Measurements from ENCODE around the gene SOCS7. TPM values are rescaled to one million over a fixed set of nuclear protein-coding genes. Genes with fewer than 3 reads are reported as not detected.

SOCS7 gene
- total RNA-seq, 1 experiment from 2014 or later, result 31.0 TPM

DNA sequence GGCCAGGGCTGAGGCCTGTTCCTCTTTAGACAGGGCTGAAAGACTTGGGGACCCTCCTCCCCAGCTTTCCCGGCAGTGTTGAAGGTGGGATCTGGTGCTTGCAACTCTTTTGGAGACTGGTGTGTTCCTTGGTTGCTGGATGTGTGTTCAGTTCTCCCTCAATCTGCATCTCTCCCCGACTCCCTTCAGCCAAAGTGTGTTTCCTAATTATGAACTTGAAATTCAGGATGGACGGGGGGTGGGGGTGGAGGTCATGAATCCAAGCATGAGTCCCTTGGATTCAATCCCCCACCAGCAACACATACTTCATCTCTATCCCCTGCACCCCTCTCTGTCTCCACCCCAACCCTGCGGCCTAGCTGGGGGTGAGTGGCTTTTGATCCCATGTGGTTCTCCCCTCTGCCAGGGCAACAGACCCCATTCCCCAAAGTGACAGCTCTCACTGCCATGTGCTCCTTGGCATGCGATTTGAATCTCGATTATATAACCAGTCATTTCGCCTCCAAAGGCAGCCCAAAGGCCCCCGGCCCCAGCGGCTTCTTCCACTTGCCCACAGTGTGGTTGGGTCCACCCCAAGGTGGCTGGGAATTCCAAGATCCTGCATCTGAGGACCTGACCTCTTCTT lies 77.9 kb downstream of the SOCS7 start:
- Histone ChIP-seq H3K4me3 (ENCODE audit: low read depth in 2 of 2, low read length in 2 of 2) (peak overlapping the region; percentile 68 to 69), H3K36me3 (ENCODE audit: control insufficient read depth, insufficient read depth, low read length) (no peaks in the 10 kb centered on the region), H3K4me1 (ENCODE audit: control insufficient read depth, insufficient read depth, low read length) (peaks cover 14% of the 10 kb centered on the region), H3K9me3 (ENCODE audit: control insufficient read depth, insufficient read depth, low read depth, low read length) (no peaks in the 10 kb centered on the region), H3K27me3 (ENCODE audit: control insufficient read depth, insufficient read depth, low read length) (no peaks in the 10 kb centered on the region), H3K27ac (ENCODE audit: low read length) (peak overlapping the region; percentile 74)
- ChIA-PET CTCF (interaction anchor here (1.1 kb wide), 1 partner anchor 128 kb away, joined by 3 read pairs; no protein-coding TSS in a partner anchor), POLR2A (no interaction called here)
- no TSS peak for BruUV-seq (replicated peaks)
- DNase-seq (ENCODE audit: low read depth, low spot score), result no peak
- no peak for ATAC-seq
- in situ Hi-C loops (cut with HindIII; ENCODE audit: low pct_unique_long_range_greater_than_20kb, low sequenced_read_pairs), result no loop called here
- intact Hi-C loops (cut with micrococcal nuclease; ENCODE audit: unreplicated experiment), result loop anchor here (10.0 kb wide), 1 partner anchor 55 kb away; no protein-coding TSS in a partner anchor
- TF ChIP-seq, protein P1, sequence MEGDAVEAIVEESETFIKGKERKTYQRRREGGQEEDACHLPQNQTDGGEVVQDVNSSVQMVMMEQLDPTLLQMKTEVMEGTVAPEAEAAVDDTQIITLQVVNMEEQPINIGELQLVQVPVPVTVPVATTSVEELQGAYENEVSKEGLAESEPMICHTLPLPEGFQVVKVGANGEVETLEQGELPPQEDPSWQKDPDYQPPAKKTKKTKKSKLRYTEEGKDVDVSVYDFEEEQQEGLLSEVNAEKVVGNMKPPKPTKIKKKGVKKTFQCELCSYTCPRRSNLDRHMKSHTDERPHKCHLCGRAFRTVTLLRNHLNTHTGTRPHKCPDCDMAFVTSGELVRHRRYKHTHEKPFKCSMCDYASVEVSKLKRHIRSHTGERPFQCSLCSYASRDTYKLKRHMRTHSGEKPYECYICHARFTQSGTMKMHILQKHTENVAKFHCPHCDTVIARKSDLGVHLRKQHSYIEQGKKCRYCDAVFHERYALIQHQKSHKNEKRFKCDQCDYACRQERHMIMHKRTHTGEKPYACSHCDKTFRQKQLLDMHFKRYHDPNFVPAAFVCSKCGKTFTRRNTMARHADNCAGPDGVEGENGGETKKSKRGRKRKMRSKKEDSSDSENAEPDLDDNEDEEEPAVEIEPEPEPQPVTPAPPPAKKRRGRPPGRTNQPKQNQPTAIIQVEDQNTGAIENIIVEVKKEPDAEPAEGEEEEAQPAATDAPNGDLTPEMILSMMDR (IDR thresholded peaks at IDR 0.05), result no peak
- TF ChIP-seq POLR2AphosphoS5 (IDR thresholded peaks at IDR 0.05; ENCODE audit: low read depth, low read length), result no peak

DNA sequence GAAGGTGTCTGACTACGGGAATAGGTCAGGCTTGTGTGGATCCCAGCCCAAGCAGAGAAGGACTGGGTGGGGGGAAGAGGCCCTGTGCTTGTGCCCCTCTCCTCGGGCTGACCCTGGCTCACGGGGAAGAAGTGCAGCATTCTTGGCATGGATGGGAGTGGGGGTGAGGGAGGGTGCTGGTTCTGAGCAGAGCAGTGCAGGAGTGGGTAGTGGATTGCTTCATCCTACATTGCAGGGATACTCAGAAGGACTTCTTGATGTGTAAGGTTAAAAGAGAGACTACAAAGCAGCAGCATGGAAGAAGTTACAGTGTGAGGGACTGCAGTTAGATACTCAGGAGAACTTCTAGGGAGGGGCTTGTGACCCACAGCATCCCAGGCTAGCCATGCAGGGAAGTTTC lies 78.7 kb downstream of the SOCS7 start:
- H3K4me3 ChIP-seq (ENCODE audit: low read depth in 2 of 2, low read length in 2 of 2), result no peak overlapping the region
- TF ChIP-seq, protein P1 (IDR thresholded peaks at IDR 0.05), result no peak
- TF ChIP-seq SIN3A (IDR thresholded peaks at IDR 0.05; ENCODE audit: borderline replicate concordance, insufficient read depth, low read depth, low read length) (no peak), POLR2AphosphoS5 (IDR thresholded peaks at IDR 0.05; ENCODE audit: low read depth, low read length) (no peak), TCF7L2 (IDR thresholded peaks at IDR 0.05; ENCODE audit: low read depth, low read length) (no peak)
- TF ChIP-seq, protein P2, sequence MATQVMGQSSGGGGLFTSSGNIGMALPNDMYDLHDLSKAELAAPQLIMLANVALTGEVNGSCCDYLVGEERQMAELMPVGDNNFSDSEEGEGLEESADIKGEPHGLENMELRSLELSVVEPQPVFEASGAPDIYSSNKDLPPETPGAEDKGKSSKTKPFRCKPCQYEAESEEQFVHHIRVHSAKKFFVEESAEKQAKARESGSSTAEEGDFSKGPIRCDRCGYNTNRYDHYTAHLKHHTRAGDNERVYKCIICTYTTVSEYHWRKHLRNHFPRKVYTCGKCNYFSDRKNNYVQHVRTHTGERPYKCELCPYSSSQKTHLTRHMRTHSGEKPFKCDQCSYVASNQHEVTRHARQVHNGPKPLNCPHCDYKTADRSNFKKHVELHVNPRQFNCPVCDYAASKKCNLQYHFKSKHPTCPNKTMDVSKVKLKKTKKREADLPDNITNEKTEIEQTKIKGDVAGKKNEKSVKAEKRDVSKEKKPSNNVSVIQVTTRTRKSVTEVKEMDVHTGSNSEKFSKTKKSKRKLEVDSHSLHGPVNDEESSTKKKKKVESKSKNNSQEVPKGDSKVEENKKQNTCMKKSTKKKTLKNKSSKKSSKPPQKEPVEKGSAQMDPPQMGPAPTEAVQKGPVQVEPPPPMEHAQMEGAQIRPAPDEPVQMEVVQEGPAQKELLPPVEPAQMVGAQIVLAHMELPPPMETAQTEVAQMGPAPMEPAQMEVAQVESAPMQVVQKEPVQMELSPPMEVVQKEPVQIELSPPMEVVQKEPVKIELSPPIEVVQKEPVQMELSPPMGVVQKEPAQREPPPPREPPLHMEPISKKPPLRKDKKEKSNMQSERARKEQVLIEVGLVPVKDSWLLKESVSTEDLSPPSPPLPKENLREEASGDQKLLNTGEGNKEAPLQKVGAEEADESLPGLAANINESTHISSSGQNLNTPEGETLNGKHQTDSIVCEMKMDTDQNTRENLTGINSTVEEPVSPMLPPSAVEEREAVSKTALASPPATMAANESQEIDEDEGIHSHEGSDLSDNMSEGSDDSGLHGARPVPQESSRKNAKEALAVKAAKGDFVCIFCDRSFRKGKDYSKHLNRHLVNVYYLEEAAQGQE (IDR thresholded peaks at IDR 0.05; ENCODE audit: insufficient read depth in 1 of 2, low read depth in 2 of 2, low read length in 1 of 2), result no peak
- CTCF ChIA-PET, result interaction anchor here (1.1 kb wide), 1 partner anchor 128 kb away, joined by 3 read pairs; no protein-coding TSS in a partner anchor
- in situ Hi-C loops (cut with HindIII; ENCODE audit: low pct_unique_long_range_greater_than_20kb, low sequenced_read_pairs) (no loop called here), intact Hi-C loops (cut with micrococcal nuclease; ENCODE audit: unreplicated experiment) (no loop called here)
- no peaks in the 10 kb centered on the region for H3K27me3 ChIP-seq (ENCODE audit: control insufficient read depth, insufficient read depth, low read length)
- no peaks in the 10 kb centered on the region for H3K36me3 ChIP-seq (ENCODE audit: control insufficient read depth, insufficient read depth, low read length)
- DNase-seq (ENCODE audit: low read depth, low spot score) (no peak), ATAC-seq (no peak)
- H3K9me3 ChIP-seq (ENCODE audit: control insufficient read depth, insufficient read depth, low read depth, low read length), result no peaks in the 10 kb centered on the region
- peak overlapping the region; percentile 8; the same call in 1 of the 2 replicates for H3K27ac ChIP-seq (ENCODE audit: low read length)
- peaks cover 14% of the 10 kb centered on the region for H3K4me1 ChIP-seq (ENCODE audit: control insufficient read depth, insufficient read depth, low read length)
- TSS peak; percentile 72 for BruUV-seq (replicated peaks)
- POLR2A ChIA-PET, result no interaction called here

Data from Panc1 (cell line).